Measurements from ENCODE around the gene OR13J1.

Gene OR13J1

GRCh38 chr9:35868933-35869332 lies 1.3 kb downstream of the OR13J1 start:
- no peak for FAIRE-seq
- TF ChIP-seq POLR2AphosphoS5 (IDR thresholded peaks at IDR 0.05; ENCODE audit: low read depth, low read length) (no peak), POLR2A (IDR thresholded peaks at IDR 0.05; ENCODE audit: low read depth, low read length) (no peak), TAF1 (IDR thresholded peaks at IDR 0.05; ENCODE audit: borderline replicate concordance, low read depth, low read length) (no peak)

DNA sequence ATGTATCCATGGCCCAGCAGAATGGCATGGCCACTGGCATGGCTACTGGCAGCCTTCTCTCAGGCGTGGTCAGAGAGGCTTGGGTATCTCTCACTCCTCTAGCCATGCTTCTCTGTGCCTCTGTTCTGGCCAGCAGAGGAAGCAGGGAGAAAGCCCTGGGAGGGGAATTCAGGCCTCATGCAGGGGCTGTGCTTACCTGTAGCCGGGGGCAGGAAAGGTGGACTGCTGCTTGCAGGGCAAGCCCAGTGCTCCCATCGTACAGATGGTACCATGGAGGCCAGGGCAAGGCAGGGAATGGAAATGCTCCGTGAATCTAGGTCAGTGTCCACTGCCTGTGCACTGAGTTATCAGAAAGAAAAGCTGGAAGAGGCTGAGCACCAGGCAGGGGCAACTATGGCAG lies 2.7 kb downstream of the OR13J1 start:
- FAIRE-seq (no peak), DNase-seq (ENCODE audit: insufficient read length) (no peak)
- TF ChIP-seq POLR2A (IDR thresholded peaks at IDR 0.05; ENCODE audit: low read depth, low read length) (no peak), TAF1 (IDR thresholded peaks at IDR 0.05; ENCODE audit: borderline replicate concordance, low read depth, low read length) (no peak), POLR2AphosphoS5 (IDR thresholded peaks at IDR 0.05; ENCODE audit: low read depth, low read length) (no peak)

More at GRCh38 chr9:35868933-35869332, 1.3 kb downstream of the OR13J1 start:
- no peak for DNase-seq (ENCODE audit: insufficient read length)

DNA sequence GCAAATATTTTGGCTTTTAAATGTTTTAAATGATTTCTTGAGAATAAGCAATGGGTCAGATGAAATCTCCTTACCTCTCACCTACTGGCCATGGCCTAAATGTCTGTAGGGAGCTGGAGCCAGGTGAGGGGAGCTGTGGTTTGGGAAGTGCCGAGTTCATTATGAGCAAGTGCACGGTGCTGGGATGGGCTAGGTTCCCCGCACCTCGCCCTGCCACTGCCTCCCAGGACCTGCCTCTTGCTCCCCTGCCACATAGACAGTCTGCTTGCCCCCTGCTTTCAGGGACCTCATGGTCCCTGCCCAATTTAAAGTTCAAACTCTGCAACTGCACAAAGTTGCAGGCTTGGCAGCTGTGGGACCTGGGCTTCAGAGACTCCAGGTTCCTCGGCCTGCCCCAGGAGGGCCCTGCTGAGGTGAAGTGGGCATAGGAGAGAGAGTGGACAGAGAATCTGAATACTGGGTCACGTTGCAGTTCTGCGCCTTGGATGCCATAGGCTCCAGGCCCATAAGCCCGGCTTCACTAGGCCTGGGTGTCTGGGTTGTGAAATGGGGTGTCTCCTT lies 5.4 kb downstream of the OR13J1 start:
- no peak for DNase-seq (ENCODE audit: insufficient read length)
- FAIRE-seq = no peak

GRCh38 chr9:35863583-35863982 lies 6.6 kb downstream of the OR13J1 start:
- no peak for DNase-seq (ENCODE audit: insufficient read length)
- FAIRE-seq = no peak
- TF ChIP-seq POLR2A (IDR thresholded peaks at IDR 0.05; ENCODE audit: low read depth, low read length) (no peak), POLR2AphosphoS5 (IDR thresholded peaks at IDR 0.05; ENCODE audit: low read depth, low read length) (no peak), TAF1 (IDR thresholded peaks at IDR 0.05; ENCODE audit: borderline replicate concordance, low read depth, low read length) (no peak)

More for the DNA sequence above, 5.4 kb downstream of the OR13J1 start:
- TF ChIP-seq POLR2AphosphoS5 (IDR thresholded peaks at IDR 0.05; ENCODE audit: low read depth, low read length) (no peak), POLR2A (IDR thresholded peaks at IDR 0.05; ENCODE audit: low read depth, low read length) (no peak), TAF1 (IDR thresholded peaks at IDR 0.05; ENCODE audit: borderline replicate concordance, low read depth, low read length) (no peak)

DNA sequence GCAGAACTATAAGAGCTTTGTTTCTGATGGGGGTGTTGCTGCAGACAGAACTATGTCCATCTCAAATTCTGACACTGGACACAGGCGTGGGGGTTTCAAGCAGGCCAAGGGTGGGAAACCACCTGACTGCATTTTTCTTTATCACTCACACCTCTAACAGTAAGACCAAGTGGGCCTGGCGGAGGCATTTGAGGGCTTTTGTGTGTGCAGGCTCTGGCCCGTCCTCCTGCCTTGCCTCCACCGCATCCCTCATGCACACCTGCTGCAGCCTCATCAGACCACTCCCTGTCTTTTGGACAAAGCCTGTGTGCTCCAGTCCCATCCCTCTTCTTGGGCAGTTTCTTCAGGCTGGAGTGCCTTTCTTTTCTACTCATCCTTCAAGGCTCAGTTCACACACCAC lies 7.9 kb downstream of the OR13J1 start:
- FAIRE-seq = no peak

GRCh38 chr9:35861161-35861897 lies 8.9 kb downstream of the OR13J1 start:
- FAIRE-seq = no peak
- DNase-seq (ENCODE audit: insufficient read length) = no peak
- TF ChIP-seq POLR2A (IDR thresholded peaks at IDR 0.05; ENCODE audit: low read depth, low read length) (no peak), POLR2AphosphoS5 (IDR thresholded peaks at IDR 0.05; ENCODE audit: low read depth, low read length) (no peak), TAF1 (IDR thresholded peaks at IDR 0.05; ENCODE audit: borderline replicate concordance, low read depth, low read length) (no peak)

More for the DNA sequence above, 7.9 kb downstream of the OR13J1 start:
- DNase-seq (ENCODE audit: insufficient read length) = no peak
- no peak for TF ChIP-seq POLR2A (IDR thresholded peaks at IDR 0.05; ENCODE audit: low read depth, low read length)

DNA sequence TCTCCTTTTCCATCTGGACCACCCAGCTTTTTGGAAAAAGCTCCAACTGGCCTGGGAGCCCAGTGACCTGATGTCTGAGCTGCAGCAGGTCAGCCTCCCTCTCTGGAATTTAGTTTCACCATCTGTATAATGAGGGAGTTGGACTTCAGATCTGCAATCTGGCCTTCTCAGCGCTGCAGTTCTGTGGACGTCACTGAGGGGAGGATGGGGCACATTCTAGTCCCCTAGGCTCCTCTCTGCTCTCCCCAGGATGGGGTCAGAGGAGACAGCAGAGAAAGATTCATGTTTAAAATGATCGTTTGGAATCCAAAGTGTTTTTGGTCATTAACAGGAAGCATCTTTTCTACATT lies 10.2 kb downstream of the OR13J1 start:
- FAIRE-seq (no peak), DNase-seq (ENCODE audit: insufficient read length) (no peak)
- TF ChIP-seq POLR2A (IDR thresholded peaks at IDR 0.05; ENCODE audit: low read depth, low read length) (no peak), TAF1 (IDR thresholded peaks at IDR 0.05; ENCODE audit: borderline replicate concordance, low read depth, low read length) (no peak), POLR2AphosphoS5 (IDR thresholded peaks at IDR 0.05; ENCODE audit: low read depth, low read length) (no peak)

DNA sequence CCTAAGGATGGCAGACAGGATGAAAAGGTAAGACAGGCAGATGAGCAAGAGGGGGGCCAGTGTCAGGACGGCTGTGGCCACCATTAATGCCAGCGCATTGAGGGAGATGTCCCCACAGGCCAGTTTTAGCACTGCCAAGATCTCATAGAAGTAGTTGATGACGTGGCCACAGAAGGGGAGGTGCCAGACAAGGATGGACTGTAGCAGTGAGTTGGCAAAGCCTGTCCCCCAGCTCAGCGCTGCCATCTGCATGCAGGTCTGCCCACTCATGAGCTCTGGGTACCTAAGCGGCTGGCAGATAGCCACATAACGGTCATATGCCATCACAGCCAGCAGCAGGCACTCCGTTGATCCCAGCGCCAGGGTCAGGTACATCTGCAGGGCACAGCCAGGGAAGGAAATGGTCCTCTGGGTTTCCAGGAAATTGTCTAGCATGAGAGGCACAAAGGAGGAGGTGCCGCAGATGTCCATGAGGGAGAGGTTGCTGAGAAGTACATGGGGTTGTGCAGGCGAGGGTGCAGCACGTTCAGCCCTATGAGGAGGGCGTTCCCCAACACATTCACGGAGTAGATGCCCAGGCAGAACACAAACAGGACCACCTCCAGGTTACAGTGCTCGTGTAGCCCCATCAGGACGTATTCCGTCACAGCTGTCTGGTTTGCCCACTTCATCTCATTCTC lies 10.8 kb downstream of the OR13J1 start:
- DNase-seq (ENCODE audit: insufficient read length) (no peak), FAIRE-seq (no peak)
- TF ChIP-seq TAF1 (IDR thresholded peaks at IDR 0.05; ENCODE audit: borderline replicate concordance, low read depth, low read length) = no peak

DNA sequence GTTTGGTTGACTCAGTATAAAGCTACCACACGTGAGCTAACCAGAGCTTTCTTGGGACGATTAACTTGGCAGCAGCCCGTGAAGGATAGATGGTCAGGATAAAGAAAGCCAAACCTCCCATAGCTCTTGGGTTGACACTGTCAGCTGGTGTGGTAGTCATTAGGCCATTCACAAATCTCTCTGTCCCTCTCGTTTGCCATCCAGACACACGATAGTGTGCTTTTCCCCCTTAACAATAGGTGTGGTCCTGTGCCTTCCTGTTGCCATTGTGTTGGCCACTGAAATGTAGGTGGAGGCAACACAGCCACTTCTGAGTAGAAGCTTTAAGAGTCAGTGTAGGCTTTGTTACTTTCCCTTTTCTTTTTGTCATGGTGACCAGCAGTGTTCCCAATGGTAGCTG lies 11.7 kb downstream of the OR13J1 start:
- no peak for FAIRE-seq
- no peak for TF ChIP-seq POLR2AphosphoS5 (IDR thresholded peaks at IDR 0.05; ENCODE audit: low read depth, low read length)
- no peak for TF ChIP-seq TAF1 (IDR thresholded peaks at IDR 0.05; ENCODE audit: borderline replicate concordance, low read depth, low read length)
- no peak for TF ChIP-seq POLR2A (IDR thresholded peaks at IDR 0.05; ENCODE audit: low read depth, low read length)

DNA sequence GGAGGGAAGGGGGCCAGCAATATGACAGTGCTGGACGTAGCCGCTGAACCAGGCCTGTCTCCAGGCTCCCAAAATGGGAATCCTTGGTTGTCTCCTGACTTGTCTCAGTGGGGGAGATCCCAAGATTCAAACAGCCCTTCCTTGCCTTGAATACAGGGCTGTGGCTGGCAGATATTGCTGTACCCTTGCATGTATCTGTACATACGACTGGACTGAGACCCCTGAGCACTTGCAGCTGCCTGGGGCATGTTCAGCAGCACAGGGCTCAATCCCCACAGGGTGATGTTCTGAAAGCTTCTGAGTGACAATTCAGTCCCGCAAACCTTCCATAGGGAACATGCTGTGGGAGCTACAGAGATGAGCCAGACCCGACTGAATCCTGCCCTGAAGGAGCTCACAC lies 13.3 kb downstream of the OR13J1 start:
- no peak for TF ChIP-seq POLR2AphosphoS5 (IDR thresholded peaks at IDR 0.05; ENCODE audit: low read depth, low read length)
- no peak for TF ChIP-seq TAF1 (IDR thresholded peaks at IDR 0.05; ENCODE audit: borderline replicate concordance, low read depth, low read length)
- no peak for TF ChIP-seq POLR2A (IDR thresholded peaks at IDR 0.05; ENCODE audit: low read depth, low read length)
- no peak for DNase-seq (ENCODE audit: insufficient read length)
- FAIRE-seq = no peak

More for the DNA sequence above, 11.7 kb downstream of the OR13J1 start:
- no peak for DNase-seq (ENCODE audit: insufficient read length)

- DNase-seq (ENCODE audit: insufficient read length) (no peak), FAIRE-seq (no peak)
- TF ChIP-seq POLR2AphosphoS5 (IDR thresholded peaks at IDR 0.05; ENCODE audit: low read depth, low read length) = no peak
- TF ChIP-seq TAF1 (IDR thresholded peaks at IDR 0.05; ENCODE audit: borderline replicate concordance, low read depth, low read length) = no peak
- TF ChIP-seq POLR2A (IDR thresholded peaks at IDR 0.05; ENCODE audit: low read depth, low read length) = no peak
Measured at GRCh38 chr9:35856206-35856605, 14.0 kb downstream of the OR13J1 start.
